ENCODE data around the gene MACROD2.

DNA sequence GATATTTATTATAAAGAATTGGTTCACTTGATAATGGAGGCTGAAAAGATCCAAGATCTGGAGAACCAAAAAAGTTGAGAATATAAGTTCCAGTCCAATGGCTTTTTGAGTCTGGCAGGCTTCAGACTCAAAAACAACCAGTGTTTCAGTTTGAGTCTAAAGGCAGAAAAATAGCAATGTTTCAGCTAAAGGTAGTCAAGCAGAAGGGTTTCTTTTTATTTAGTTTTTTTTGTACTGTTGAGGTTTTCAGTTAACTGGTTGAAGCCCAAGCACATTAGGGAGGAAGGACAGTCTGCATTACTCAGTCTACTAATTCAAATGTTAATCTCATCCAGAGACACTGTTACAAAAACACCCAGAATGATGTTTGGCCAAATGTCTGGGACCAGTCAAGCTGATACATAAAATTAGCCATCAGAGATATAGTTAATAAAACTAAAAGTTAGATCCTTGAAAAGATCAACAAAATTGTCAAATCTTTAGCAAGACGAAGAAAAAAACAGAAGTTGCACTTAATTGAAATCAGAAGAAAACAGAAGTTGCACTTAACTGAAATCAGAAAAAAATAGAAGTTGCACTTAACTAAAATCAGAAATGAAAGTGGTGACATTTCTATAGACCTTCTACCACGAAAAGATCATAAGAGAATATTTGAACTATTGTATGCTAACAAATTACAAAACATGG is 1322.4 kb downstream of the MACROD2 start:
- TF ChIP-seq YY1 (IDR thresholded peaks at IDR 0.05; ENCODE audit: insufficient read depth, insufficient read length) (no peak), ZNF274 (IDR thresholded peaks at IDR 0.05; ENCODE audit: low read depth, low read length) (no peak)
